ENCODE results near the gene ZNF862.

Gene ZNF862

DNA sequence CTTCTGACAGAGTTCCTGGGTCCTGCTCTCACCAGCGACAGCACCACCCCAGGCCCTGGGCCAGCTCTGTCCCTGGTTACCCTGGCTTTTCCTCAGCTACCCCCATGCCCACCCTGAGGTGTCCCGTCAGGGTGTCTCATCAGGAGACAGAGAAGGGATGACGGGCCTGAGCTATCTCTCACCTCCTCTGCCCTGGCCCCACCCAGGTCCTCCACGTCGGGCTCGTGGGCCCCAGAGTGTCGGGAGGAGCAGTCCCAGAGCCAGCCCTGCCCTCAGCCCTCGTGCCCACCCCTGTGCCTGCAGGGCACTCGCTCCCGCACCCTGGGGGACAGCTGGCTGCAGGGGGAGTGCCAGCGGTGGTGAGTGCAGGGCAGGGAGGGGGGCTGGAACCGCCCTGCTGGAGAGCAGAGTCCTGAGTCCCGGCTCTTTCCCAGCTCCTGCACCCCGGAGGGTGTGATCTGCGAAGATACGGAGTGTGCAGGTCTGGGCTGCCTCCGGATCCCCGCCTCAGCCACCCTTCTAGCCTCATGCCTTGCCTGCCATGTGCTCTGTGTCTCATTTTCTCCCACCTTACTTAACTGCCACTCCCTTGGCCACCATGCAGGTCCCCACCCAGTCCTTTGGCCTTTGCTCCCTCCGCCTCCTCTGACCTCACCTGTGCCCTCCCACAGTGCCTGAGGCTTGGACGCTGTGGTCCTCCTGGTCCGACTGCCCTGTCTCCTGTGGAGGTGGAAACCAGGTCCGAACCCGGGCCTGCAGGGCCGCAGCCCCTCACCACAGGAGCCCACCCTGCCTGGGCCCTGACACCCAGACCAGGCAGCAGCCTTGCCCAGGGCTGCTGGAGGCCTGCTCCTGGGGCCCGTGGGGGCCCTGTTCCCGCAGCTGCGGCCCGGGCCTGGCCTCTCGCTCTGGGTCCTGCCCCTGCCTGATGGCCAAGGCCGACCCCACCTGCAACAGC is 16.7 kb upstream of the ZNF862 start:
- no peak overlapping the region for H3K27ac ChIP-seq
- TF ChIP-seq, protein P1, sequence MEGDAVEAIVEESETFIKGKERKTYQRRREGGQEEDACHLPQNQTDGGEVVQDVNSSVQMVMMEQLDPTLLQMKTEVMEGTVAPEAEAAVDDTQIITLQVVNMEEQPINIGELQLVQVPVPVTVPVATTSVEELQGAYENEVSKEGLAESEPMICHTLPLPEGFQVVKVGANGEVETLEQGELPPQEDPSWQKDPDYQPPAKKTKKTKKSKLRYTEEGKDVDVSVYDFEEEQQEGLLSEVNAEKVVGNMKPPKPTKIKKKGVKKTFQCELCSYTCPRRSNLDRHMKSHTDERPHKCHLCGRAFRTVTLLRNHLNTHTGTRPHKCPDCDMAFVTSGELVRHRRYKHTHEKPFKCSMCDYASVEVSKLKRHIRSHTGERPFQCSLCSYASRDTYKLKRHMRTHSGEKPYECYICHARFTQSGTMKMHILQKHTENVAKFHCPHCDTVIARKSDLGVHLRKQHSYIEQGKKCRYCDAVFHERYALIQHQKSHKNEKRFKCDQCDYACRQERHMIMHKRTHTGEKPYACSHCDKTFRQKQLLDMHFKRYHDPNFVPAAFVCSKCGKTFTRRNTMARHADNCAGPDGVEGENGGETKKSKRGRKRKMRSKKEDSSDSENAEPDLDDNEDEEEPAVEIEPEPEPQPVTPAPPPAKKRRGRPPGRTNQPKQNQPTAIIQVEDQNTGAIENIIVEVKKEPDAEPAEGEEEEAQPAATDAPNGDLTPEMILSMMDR (conservative IDR thresholded peaks at IDR 0.05), result no peak
- no peak for TF ChIP-seq ZFX (IDR thresholded peaks at IDR 0.05)

DNA sequence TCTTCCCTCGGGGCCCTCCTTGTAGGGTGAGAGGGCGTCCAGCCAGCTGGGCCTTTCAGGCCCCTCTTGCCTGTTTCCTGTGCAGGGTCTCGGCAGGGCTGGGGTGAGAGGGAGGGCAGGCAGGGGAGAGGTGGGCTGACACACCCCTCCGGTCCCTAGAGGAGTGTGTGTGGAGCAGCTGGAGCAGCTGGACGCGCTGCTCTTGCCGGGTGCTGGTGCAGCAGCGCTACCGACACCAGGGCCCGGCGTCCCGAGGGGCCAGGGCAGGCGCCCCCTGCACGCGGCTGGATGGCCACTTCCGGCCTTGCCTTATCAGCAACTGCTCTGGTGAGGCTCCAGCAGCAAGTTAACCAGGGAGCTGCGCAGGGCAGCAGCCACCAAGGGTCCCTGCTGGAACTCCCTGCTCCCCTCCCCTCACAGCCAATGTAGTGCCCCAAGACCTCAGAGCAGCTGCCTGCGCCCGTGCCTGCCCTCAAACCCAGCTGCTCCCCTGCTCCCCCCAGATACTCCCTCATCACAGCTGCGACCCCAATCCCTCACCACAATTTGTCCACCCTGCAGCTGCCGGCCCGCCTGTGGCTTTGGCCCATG is 15.7 kb upstream of the ZNF862 start:
- no peak overlapping the region for H3K27ac ChIP-seq
- TF ChIP-seq, protein P1 (conservative IDR thresholded peaks at IDR 0.05), result no peak
- TF ChIP-seq ZFX (IDR thresholded peaks at IDR 0.05), result no peak

DNA sequence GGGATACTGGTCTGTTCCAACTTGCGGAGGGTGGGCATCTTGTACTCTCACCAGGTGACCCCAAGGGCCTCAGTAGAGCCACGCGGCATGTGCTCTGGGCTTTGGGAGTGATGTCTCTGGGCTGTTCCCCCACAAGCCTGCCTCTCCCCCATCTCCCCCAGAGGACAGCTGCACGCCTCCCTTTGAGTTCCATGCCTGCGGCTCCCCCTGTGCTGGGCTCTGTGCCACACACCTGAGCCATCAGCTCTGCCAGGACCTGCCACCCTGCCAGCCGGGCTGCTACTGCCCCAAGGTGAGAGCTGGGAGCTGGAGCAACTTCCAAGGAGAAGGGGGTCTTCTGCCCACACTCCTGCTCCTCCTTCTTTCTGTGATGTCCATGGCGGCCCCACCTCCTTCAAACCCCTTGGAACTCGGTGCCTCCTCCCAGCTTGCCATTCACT is 15.0 kb upstream of the ZNF862 start:
- no peak overlapping the region for H3K27ac ChIP-seq
- TF ChIP-seq, protein P1 (conservative IDR thresholded peaks at IDR 0.05), result no peak
- no peak for TF ChIP-seq ZFX (IDR thresholded peaks at IDR 0.05)

DNA sequence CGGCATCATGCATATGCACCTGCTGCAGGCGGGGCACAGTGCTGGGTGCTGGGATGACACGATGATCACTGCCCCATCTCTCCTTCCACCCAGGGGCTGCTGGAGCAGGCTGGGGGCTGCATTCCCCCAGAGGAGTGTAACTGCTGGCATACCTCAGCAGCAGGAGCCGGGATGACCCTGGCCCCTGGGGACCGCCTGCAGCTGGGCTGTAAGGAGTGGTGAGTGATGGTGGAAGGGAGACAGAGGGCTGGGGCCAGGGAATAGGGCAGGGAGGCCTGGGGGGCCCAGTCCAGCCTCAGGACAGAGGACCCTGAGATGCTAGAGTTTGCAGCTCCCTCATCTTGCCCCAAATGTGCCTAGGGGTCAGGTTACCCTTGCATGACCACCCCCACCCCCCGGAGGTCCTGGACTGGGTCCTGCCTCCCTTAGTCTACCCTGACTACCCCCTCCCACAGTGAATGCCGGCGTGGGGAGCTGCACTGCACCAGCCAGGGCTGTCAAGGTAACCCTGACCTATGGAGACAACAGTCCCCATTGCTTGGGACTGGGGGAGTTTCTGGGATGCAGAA is 14.5 kb upstream of the ZNF862 start:
- no peak overlapping the region for H3K27ac ChIP-seq
- TF ChIP-seq, protein P1 (conservative IDR thresholded peaks at IDR 0.05), result no peak
- no peak for TF ChIP-seq ZFX (IDR thresholded peaks at IDR 0.05)

DNA sequence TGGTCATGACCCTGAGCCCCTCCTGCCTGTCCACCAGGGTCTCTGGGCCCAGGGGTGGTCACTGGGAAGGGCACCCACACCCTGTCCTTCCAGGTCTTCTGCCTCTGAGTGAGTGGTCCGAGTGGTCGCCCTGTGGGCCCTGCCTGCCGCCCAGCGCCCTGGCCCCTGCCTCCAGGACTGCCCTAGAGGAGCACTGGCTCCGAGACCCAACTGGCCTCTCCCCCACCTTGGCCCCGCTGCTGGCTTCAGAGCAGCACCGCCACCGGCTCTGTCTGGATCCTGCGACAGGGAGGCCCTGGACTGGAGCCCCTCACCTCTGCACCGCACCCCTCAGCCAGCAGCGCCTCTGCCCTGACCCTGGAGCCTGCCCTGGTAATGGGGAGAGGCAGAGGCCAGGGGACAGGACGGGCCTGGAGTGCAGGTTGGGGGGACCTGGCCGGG is 13.9 kb upstream of the ZNF862 start:
- H3K27ac ChIP-seq, result no peak overlapping the region
- TF ChIP-seq ZFX (IDR thresholded peaks at IDR 0.05), result no peak
- TF ChIP-seq, protein P1 (conservative IDR thresholded peaks at IDR 0.05), result no peak

DNA sequence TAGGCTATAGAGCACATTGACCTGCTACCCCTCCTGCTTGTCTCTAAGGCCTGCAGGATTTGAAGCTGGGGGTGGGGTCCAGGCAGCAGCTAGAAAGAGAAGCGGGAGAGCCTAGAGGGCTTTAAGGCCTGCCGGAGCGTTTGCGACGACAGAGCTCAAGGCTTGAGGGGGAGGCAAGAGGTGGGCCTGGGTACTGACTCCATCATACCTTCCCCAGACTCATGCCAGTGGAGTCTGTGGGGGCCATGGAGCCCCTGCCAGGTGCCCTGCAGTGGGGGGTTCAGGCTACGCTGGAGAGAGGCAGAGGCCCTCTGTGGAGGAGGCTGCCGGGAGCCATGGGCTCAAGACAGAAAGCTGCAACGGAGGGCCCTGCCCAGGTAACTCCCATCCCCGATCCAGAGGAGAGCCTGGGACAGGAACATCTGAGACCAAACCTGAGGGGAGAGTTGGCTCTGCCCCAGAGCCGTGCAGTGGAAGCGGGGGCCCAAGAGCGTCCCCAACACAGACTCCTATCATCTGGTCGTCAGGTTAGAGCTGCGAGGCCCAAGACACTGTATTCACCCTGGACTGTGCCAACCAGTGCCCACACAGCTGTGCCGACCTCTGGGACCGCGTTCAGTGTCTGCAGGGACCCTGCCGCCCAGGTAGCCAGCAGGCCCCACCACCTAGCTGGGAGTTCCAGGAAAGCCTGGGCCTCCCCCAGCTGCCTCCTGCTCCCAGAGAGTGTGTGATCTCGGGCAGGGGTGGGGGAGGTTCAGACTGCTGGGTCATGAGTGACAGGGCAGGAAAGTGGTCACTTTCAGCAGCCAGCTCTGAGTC is 13.2 kb upstream of the ZNF862 start:
- no peak for TF ChIP-seq ZFX (IDR thresholded peaks at IDR 0.05)
- TF ChIP-seq, protein P1 (conservative IDR thresholded peaks at IDR 0.05), result no peak

More for the DNA sequence above, 13.2 kb upstream of the ZNF862 start:
- H3K27ac ChIP-seq, result no peak overlapping the region

Data from C4-2B (cell line).